Ovary (tissue), 9 donors: ENCODE measurements around the gene ITPKA. TPM values are rescaled to one million over a fixed set of nuclear protein-coding genes. Genes with fewer than 3 reads are reported as not detected.

Experiments
- DNase-seq, 5 donors: peaks; one replicate each; pipeline ENCODE4 v3.0.0-alpha.2; 2019 to 2020
- H3K27ac ChIP-seq, 2 donors: fragments of 200-600 bp; one replicate each; pipeline versions ENCODE4 v1.5.1 to v1.8.0; 2019 to 2022
- H3K27me3 ChIP-seq: fragments of 200-600 bp; one replicate; pipeline ENCODE4 v1.8.0; 2022
- H3K36me3 ChIP-seq: fragments of 200-600 bp; sonication (generic); one replicate; pipeline ENCODE4 v1.5.1; 2019
- H3K4me1 ChIP-seq: one replicate; pipeline ENCODE4 v1.8.1; 2013; ENCODE audit warnings: mild to moderate bottlenecking, moderate library complexity; ENCODE audit not compliant: insufficient read depth
- H3K4me3 ChIP-seq: fragments of 200-600 bp; sonication (generic); one replicate; pipeline ENCODE4 v1.5.1; 2017
- H3K9me3 ChIP-seq, 2 donors: fragments of 200-600 bp in 1 of 2; sonication (generic) in 1 of 2; one replicate each; pipeline versions ENCODE4 v1.5.1 to v1.8.1; 2013 to 2019; ENCODE audit warnings: mild to moderate bottlenecking in 1 of 2, moderate library complexity in 1 of 2
- EP300 ChIP-seq: sonication (generic); formaldehyde crosslinking; IDR thresholded peaks from one replicate; pipeline ENCODE4 v1.6.1; 2017; ENCODE audit warnings: antibody characterized with exemption
- POLR2A ChIP-seq: fragments of 450-650 bp; IDR thresholded peaks from one replicate; pipeline ENCODE4 v1.6.1; 2017; ENCODE audit warnings: antibody characterized with exemption, mild to moderate bottlenecking, moderate library complexity
- WGBS, 3 donors: extraction: QIAGEN DNeasy Blood & Tissue Kit in 1 of 3; methylation state at CpG; one replicate each; pipeline versions ENCODE4 v1.1.5 to v1.1.7; 2013 to 2017; 5-methylcytosine and 5-hydroxymethylcytosine counted together
- intact Hi-C, 4 donors: fragments of 100-400 bp; cut with DNase I; formaldehyde crosslinking; loops; one replicate each; pipeline versions ENCODE4 v1.11.0 to v1.15.1; 2022 to 2023
- polyA plus RNA-seq, 2 donors: library from polyadenylated mRNA; stranded (reverse); fragments of 200-250 nt in 1 of 2; fragments of 350-450 nt in 1 of 2; fragmentation: Illumina TruSeq in 1 of 2; extraction: RNeasy Lipid Tissue Mini Kit (QIAGEN cat#74804) in 1 of 2; gene quantifications; one replicate each; pipeline ENCODE4 v1.2.3, GENCODE V29; 2013 to 2014
- total RNA-seq, 7 donors: library from RNA; depleted of rRNA in 2 of 7; stranded (reverse); fragments of >200 nt in 2 of 7; fragmentation: NEBNext Ultra II Directional in 3 of 7; extraction: Animal tissue kit (Norgen Biotek cat#: 25700) in 3 of 7; gene quantifications; one replicate each; pipeline versions ENCODE4 v1.1.0 to v1.2.4, GENCODE V29; 2016 to 2023
- TF ChIP-seq, protein P1 (sequence below), 3 donors: fragments of 450-650 bp in 2 of 3; fragments of 200-600 bp in 1 of 3; IDR thresholded peaks; one replicate each; pipeline versions ENCODE4 v1.5.1 to v1.8.0; 2016 to 2022; ENCODE audit warnings: antibody characterized with exemption in 3 of 3, mild to moderate bottlenecking in 1 of 3
- donor health status: DM: no; HTN: no; CAD: no; lungs with moderate emphysema.
- donor health status: DM: no; HTN: no; CAD: no.
- donor health status: Bipolar disorder and iron deficiency.
- donor health status: DM: yes; HTN: yes; CAD: no.
- donor health status: DM: no; HTN: no; CAD: no.
- donor health status: DM: yes; HTN: yes; CAD: no.

The ITPKA gene
- total and polyA plus RNA-seq, 9 donors = 0.11 to 0.82 (median 0.48) TPM

DNA sequence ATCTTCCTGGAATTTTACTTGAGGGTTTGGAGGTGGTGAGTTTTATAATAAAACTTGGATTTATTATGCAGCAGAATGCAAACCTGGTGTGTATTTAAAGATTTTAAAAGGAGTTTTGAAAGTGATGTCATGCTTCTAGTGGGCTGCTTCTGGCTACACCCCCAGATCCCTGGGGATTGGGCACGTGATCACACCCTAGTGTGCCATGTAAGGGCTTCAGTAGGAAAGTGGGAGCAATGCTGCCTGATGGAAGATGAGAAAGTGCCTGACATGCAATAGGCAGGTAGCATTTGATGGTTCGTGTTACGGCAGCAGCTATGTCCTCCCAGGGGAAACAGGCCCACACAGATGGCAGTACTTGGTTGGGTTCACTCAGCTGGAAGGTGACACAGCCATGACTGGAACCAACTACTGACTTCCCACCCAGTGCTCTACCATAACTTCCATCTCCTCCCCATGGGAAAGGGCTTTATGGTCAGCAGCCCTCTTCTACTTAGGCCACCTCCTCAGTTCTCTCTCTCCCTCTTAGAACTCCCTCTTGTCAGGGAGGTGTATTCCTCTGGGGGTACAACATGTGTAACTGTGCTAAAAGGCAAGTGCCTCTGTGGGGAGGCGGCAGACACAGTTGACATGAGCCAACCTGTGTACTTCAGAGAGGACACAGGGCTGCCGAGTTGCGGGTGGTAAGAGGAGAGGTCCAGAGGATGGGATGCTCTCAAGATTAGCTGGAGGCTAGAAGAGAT lies 5.6 kb downstream of the ITPKA start:
- Histone ChIP-seq H3K27ac (no peak overlapping the region), H3K36me3 (no peaks in the 10 kb centered on the region), H3K9me3 (no peaks in the 10 kb centered on the region), H3K27me3 (peaks cover 4% of the 10 kb centered on the region), H3K4me3 (no peak overlapping the region), H3K4me1 (peaks cover 12% of the 10 kb centered on the region)
- intact Hi-C loops = no loop called here
- 90 to 97% (median 91%) methylated on average over 6 of the region's 6 CpGs for WGBS, 3 donors
- TF ChIP-seq, protein P1, sequence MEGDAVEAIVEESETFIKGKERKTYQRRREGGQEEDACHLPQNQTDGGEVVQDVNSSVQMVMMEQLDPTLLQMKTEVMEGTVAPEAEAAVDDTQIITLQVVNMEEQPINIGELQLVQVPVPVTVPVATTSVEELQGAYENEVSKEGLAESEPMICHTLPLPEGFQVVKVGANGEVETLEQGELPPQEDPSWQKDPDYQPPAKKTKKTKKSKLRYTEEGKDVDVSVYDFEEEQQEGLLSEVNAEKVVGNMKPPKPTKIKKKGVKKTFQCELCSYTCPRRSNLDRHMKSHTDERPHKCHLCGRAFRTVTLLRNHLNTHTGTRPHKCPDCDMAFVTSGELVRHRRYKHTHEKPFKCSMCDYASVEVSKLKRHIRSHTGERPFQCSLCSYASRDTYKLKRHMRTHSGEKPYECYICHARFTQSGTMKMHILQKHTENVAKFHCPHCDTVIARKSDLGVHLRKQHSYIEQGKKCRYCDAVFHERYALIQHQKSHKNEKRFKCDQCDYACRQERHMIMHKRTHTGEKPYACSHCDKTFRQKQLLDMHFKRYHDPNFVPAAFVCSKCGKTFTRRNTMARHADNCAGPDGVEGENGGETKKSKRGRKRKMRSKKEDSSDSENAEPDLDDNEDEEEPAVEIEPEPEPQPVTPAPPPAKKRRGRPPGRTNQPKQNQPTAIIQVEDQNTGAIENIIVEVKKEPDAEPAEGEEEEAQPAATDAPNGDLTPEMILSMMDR (IDR thresholded peaks at IDR 0.05) = no peak
- TF ChIP-seq POLR2A = no peak
- TF ChIP-seq EP300 = no peak
- DNase-seq = no peak

DNA sequence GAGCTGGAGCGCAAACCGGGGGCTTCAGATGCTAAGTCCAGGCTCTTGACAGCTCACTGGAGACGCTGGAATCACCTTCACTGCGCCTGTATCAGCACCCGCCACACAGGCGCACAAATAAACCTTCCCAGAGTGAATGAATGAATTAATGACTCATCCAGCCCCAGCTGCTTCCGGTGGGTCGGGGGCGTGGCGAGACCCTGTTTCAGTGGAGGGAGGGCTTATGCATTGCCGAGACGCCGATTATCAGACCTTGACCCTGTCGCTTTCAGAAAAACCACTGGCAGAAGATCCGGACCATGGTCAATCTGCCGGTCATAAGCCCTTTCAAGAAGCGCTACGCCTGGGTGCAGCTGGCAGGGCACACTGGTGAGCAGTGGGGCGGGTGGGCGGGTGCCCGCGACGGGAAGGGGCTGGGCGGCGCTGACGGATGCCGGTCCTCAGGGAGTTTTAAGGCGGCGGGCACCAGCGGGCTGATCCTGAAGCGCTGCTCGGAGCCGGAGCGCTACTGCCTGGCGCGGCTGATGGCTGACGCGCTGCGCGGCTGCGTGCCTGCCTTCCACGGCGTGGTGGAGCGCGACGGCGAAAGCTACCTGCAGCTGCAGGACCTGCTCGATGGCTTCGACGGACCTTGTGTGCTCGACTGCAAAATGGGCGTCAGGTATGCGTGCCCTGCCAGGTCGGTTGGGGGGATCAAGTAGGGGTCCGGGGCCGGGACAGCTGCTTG lies 7.7 kb downstream of the ITPKA start:
- H3K27me3 ChIP-seq = peaks cover 4% of the 10 kb centered on the region

GRCh38 chr15:41501931-41502794 lies 8.5 kb downstream of the ITPKA start:
- H3K9me3 ChIP-seq = no peaks in the 10 kb centered on the region
- H3K27me3 ChIP-seq = peaks cover 4% of the 10 kb centered on the region
- WGBS, 3 donors = 2 to 4% (median 3%) methylated on average over 51 to 64 of the region's 64 CpGs
- H3K27ac ChIP-seq = no peak overlapping the region
- H3K36me3 ChIP-seq = no peaks in the 10 kb centered on the region
- no peak overlapping the region for H3K4me3 ChIP-seq
- TF ChIP-seq POLR2A = no peak
- no peak for TF ChIP-seq EP300
- TF ChIP-seq, protein P1 (IDR thresholded peaks at IDR 0.05) = no peak
- DNase-seq = no peak
- intact Hi-C loops = no loop called here
- peaks cover 7% of the 10 kb centered on the region for H3K4me1 ChIP-seq

More for the DNA sequence above, 7.7 kb downstream of the ITPKA start:
- H3K9me3 ChIP-seq = no peaks in the 10 kb centered on the region
- H3K27ac ChIP-seq = no peak overlapping the region
- 3 to 9% (median 4%) methylated on average over 56 of the region's 56 CpGs for WGBS, 3 donors
- TF ChIP-seq, protein P1 (IDR thresholded peaks at IDR 0.05) = no peak
- TF ChIP-seq EP300 (no peak), POLR2A (no peak)
- H3K36me3 ChIP-seq = no peaks in the 10 kb centered on the region
- no peak overlapping the region for H3K4me3 ChIP-seq
- no peak for DNase-seq
- peaks cover 7% of the 10 kb centered on the region for H3K4me1 ChIP-seq
- intact Hi-C loops = no loop called here
